NCI-H1694 treated with DMSO at 0.1 percent for 48 hours (cell line): Measurements from ENCODE around the gene CD248.

Experiments used
- DNase-seq: peaks from one replicate; lab custom pipeline; 2025; lab: John Stamatoyannopoulos, UW

The CD248 gene

DNA sequence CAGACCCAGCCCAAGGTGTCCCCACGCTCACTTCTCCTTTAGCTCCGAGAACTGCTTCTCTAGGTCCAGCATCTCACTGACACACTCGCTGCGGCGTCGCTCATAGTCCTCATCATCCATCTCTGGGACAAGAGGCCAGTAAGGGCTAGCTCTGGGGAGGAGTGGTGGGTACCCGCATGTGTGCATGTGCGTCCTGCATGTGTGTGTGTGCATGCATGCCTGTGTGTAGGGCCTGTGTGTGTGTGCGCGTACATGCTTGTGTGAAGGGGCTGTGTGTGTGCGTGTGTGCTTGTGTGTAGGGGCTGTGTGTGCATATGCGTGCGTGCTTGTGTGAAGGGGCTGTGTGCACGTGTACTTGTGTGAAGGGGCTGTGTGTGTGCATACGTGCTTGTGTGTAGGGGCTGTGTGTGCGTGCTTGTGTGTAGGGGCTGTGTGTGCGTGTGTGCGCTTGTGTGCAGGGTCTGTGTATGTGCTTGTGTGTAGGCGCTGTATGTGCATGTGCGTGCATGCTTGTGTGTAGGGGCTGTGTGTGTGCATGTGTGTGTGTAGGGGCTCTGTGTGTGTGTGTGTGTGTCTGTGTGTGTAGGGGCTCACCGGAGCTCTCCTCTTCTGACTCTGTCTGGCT lies 24.8 kb upstream of the CD248 start:
- no peak for DNase-seq

DNA sequence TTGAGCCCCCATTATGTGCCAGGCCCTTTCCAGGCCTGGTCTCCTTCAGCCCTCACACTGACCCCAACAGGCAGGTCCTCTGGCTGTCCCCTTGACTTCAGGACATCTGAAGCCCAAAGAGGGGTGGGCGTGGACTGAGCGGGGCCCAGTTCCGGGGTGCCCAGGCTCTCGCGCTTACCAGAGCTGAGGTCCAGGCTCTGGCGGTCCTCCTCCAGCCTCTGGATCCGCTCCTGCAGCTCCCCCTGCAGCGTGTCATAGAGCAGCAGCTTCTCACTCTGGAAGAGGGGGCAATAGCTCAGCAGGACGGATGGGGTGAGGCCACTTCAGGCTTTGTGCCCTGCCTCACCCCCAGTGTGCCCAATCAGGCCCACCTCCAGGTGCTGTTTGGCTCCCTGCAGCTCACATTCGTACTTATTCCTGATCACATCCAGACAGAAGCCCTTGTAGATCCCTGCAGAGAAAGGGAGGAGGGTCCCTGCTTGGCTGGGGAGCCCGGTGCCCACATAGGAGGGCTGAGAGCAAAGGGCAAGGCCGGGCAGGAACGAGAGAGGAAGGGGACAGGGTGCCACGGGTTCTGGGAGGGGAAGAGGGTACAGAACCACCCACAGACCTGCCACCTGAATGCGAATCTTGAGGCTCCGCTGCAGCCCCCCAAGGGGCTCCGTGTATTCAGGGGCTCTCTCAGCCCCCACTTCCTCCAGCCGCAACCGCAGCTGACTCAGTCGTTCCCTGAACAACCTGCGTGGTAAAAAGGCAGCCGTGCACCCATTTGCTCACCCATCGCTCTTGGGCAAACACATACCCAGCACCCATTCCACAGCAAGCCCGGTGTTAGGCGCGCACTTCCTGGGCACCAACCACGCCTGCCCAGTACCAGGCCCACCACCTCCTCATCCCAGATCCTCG lies 24.0 kb upstream of the CD248 start:
- DNase-seq, result no peak

DNA sequence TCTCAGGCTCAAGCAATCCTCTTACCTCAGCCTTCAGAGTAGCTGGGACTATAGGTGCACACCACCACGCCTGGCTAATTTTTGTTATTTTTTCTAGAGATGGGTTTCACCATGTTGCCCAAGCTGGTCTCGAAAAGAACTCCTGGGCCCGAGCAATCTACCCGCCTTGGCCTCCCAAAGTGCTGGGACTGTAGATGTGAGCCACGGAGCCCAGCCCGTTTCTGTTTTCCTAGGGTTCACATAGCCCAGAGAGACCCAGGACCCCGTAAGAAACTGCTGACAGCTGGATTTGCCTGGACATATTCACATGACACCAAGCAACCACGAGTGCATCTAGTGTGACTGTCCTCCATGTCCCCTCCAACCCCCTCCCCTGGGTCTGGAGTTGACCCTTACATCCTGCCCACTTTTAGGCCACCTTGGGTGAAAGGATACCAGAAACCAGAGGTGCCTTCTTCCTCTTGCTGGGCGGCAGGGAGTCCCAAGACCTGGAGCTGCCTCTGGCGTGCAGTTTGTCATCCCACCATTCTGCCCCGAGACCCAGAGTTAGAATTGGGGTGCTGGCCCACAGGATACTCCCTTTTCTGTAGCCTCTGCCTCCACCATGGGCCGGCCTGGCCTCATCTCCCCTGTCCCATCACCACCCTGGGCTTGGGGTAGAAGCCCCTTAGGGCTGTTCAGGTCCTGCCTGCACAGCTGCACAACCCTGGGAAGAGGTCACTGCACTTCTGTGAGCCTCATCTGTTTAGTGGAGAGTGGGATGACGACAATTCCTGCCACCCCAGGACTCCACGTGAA lies 23.0 kb upstream of the CD248 start:
- no peak for DNase-seq

DNA sequence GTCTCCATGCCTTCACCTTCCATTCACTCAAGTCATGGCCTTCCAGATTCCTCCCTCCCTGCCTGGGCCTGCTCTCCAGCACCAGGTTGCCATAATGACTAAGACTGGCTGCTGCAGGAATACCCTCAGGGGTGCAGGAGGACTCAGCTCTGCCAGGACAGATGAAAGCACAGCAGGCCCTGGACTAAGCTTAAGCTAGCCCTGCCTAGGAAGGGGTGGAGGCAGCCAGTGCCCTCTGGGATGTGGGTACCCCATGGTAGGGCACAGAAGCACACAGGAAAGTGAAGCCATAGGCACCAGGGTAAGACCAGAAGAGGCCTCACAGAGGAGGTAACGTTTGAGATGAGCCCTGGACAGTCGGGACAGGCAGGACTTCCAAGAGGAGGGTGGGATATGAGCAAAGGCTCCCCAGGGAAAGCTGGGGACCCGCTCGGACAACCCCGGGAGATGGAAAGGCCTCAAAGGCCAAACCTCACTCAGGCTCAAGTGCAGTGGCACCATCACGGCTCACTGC lies 22.4 kb upstream of the CD248 start:
- DNase-seq, result no peak

DNA sequence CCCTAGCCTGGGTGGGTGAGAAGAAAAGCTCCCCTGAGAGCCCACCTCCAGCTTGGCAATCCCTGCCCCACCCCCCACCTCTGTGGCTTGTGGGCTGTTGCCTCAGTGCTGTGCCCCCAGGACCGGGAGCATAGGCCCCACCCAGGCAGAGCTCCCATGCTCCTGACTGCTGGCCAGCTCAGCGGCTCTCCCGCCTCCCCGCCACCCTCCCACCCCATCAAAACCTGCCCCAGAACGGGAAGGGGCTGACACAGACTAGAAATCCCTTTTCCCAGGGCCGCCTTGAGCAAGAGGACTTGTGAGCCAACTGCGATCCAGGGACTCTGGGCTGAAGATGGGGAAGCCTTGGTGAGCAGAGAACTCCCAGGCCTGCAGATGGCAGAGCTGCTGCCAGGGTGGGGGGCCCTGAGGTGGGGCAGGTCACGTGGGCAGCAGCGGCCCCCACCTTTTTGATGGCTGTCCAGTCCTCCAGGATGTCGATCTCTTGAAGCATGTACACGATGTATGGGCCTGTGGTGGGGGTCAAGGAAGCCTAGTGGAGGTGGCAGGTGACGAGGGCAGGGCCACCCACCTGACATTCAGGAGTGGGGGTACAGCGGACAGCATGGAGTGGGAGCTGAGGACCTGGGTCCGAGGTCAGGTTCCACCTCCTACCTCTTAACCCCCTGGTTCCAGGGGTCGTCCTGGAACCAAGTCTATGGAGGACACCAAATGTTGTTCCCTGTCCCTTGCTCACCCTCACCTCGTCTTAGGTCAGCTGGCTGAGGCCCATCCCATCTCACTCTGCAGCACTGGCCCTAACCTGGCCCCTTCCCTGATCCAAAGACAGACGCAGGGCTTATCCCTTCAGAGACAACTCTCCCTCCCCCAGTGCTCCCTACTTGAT lies 21.7 kb upstream of the CD248 start:
- no peak for DNase-seq

DNA sequence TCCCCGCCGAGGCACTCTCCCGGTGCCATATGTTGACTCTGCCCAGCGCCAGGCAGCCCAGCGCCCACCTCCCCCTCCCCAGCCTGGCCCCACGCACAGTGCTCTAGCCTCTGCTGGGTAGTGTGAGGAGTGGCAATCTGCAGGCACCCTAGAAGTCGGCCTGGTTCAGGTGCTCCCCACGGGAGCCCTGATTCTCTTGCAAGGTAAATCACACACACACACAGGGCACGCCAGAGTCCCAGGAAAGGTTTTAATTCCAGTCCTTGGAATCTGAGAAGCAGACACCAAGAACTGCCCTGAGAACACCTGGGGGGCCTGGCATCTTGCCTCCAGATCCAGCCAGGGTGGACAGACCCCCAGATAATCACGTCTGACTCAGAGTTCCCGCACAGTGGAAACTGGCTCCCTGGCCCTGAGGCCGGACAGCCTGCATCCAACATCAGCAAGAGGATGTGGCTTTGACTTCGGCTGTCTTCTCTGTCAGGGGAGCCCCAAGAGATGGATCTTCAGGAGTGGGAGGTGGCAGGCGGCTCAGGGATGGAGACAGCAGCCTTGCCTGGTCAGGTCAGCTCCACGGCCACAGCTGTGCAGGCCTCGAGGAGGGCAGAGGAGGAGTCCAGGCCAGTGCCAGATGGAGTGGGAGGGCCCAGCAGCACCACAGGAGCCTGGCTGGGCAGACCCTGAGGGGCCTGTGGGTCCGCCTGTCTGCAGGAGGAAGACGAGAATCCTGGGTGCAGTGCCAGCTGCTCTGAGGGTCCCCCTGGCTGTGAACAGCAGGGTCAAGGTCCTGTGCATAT lies 20.5 kb upstream of the CD248 start:
- peak; percentile 30 for DNase-seq

DNA sequence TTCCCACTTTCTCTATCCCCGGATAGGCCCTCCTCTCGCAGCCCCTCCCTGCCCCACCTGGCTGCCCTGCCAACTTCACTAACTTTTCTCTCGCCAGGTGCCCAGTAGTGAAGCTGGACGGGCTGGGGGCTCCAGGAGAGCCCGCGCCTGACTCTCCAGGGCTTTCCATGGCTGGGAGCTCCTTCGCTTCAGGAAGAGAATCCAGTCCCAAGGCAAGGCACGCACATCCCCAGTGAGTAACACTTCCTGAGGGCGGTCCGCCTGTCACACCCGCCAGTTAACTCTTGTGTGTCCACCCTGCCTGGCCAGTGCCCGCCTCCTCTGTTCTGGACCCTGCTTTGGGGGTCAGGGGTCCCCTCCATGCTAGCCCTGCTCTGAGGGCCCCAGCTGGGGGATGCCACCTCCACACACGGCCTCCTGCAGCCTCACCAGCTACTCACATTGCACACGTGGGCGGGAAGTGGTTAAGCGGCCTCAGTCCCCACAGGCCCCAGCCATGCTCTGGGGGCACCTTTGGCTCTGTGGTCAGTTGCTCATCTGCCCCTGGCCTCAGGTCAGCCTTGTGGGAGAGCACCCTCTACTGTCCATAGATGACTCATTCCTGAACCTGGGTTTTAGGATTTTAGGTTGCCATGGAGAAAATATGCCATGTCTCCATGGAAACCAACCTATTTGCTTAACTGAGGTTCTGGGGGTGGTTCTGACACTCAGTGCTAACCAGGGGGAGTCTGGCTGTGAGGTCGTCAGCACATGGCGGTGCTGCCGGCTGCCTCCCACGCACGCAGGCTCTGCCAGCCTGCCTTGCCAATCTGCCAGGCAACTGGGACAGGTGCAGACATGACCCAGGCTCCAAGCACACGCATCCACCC lies 19.6 kb upstream of the CD248 start, which contains the start of gene RIN1:
TSS of gene RIN1 (minus strand) at position 201 of the 869 bp plus-strand sequence. CDS start at position 169, 32 bp downstream.
- peak; percentile 95 for DNase-seq

DNA sequence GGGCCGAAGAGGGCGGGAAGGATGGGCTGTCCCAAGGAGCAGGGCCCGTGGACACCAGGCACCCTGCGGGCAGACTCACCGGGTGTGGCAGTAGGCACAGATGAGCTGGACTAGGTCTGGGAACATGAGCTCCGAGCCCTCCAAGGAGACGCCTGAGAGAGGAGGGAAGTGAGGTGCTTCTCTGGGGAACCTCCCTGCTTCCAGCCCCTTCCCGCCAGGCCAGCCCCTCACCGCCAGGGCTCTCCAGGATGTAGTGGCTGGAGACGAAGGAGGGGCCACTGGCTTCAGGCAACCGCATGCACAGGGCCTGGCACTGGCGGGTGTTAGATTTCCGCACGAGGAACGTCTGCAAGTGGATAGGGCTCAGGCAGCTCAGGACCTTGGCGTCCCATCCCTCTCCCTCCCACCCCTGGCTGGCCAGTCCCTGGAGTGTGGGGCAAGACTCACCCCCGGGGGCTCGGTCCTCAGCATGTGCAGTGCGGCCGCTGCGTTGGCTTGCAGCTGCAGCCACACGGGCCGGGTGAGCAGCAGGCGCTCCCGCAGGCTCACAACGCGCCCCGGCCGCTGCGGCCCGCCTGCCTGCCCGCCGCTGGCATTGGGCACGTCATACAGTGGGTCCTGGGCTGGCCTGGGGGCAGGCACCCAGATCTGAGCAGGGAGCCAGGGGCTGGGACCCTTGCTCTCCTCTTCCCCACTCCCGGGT lies 18.8 kb upstream of the CD248 start:
- DNase-seq, result no peak

DNA sequence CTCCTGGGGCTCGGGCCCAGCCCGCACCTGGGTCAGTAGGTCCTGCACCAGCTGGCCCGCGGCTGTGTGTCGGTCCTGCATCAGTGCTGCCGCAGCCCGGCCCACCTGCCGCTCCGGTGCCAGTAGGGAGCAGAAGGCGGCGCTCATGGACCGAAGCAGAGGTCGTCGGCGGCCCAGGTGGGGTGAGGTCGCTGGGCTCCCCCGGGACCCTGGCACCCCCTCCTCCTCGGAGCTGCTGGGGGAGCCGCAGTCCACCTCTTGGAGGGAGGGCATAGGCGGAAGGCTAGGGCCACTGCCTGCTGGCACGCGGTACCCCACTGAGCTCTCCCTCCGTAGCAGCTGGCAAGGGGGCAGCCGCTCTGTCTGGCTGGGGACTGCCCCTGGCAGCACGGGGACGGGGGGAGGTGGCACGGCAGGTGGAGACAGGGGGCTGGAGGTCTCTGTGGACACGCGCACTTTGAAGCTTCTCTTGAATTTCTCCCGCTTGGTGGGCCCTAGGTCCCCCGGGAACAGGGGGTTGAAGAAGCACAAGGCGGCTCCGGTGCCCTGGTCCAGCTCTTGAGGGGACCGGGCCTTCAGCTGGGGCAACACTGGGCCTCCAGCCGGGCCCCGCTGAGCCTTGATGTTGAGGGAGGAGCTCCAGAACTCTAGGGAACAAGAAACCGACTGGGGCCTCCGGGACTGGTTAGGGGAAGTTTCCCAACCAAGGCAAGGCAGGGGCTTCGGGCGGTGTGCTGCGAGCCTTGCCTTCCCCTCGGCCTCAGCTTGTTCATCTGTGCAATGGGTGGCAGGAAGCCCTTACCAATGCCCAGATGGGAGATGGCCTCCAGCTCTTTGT lies 18.0 kb upstream of the CD248 start:
- DNase-seq, result peak; percentile 25

DNA sequence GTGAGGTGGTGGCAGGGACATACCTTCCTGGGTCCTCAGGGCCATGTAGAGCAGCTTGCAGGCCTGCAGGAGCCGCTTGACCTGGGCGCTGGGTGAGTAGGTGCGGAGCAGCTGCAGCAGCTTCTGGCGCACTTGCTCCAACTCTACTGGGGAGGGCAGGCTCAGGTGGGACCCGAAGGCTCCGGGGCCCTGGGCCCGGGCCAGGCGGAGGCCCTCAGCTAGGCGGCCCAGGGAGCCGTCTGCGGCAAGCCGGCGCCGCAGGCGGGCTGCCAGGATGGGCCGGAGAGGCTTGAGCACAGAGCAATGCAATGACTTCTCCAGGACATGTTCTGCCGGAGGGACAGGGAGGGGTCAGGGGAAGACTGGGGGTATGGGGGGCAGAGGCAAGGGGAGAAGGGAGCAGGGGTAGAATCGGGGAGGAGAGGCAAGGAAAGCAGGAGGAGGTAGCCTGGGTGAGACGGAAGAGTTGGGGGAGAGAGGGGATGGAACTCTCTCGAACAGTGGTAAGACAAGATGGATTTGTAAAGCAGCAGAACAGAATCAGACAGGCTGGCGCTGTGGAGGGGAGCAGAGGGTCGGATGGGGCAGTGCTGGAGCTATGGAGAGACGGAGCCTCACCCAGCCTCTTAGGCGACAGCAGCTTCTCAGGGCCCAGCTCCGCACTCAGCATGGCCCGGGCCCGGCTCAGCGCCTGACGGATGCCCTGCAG lies 17.2 kb upstream of the CD248 start:
- no peak for DNase-seq

DNA sequence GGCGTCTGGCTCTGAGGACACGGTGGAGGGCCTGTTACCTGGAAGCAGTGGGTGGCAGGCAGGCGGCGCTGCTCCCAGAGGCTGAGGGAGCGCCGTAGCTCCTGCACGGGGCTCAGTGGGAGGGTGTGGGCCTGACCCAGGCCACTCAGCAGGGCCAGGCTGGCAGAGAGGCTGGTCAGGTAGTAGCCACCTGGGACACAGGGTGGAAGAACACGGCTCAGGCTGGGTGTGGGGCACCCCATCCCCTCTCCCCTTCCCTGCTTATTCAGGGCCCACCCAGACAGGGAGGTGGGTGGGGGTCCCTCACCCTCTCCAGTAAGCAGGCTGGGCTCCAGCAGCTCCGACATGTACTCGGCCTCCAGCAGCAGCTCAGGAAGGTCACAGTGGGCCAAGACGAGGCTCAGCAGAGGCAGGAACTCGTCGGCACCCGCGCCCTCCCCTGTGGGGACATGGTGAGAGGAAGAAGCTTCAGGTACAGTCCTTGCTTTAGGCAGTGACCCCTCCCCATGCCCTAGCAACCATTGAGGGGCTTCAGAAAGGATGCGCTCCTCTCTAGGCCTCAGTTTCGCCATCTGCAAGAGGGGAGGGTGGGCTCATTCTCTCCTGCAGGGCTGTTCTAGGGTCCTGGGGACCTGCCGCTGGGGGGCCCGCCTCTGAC lies 16.5 kb upstream of the CD248 start:
- DNase-seq, result no peak

DNA sequence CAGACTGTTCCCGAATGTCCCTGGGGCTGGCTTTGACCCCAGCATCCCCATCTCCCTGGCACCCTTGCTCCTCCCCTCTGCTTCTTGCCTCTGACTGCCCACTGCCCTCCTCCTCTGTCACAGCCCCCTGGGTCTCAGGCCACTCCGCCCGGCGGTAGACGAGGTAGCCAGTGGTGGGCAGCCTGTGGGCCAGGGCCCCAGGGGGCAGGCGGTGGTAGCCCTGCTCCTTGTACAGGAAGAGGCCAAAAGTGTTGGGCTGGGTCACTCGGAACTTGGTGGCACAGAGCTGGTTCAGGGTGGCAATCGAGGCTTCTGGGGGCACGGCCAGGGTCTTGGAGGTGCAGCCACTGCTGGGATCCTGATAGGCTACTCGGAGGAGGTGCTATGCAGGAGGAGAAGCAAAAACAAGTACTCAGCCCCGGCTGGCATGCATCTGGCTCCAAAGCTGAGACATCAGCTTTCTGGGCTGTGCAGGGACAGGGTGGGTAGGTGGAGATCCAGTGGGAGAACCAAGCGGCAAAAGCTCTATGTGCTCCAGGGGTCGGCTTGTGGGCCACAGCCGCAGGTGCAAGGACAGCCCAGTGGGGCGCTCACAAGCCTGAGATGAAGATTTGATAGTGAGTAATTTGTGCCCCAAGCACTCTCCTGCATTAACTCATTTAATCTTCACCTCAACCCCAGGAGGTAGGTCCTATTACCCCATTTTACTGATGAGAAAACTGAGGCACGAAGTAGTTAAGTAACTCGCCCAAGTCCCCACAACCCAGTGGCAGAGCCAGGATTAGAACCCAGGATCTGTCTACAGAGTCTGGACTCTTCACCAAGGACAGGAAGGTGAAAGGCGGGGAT lies 15.8 kb upstream of the CD248 start:
- no peak for DNase-seq

DNA sequence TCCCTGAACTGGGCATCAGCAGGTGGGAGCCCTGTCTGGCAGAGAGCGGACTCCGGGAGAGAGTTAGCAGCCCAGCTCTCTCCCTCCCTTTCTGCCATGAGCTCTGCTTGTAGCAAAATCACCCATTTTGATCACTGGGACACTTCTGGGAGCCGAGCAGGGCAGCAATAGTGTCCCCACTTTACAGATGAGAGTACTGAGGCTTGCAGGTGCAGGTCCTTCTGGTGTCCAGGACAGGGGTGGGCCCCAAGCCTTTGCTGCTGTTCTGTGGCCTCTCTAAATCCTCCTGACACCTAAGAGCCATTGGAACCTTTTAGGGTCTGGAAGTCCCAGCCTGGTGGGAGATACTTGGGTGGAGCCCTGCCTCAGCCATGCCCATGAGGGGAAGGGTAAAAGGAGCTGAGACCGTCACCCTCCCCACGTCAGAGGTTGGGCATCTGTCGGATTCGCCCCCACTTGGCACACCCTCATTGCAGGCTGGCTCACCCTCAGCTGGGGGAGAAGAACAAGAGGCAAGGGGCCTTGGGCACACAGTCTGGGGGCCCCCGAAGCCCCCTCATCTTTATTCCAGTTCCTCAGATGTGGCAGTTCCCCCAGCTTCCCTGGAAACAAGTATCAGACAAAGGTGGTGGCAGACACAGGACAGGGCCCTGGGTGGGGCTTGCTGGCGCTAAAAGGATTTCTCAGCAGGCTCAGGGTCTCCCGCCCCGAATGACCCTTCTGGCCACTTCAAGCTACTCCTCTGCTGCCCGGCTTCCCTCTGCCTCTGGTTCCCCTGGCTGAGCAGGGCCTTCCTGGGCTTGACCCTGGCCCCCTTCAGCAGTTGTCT lies 14.9 kb upstream of the CD248 start:
- DNase-seq, result no peak

DNA sequence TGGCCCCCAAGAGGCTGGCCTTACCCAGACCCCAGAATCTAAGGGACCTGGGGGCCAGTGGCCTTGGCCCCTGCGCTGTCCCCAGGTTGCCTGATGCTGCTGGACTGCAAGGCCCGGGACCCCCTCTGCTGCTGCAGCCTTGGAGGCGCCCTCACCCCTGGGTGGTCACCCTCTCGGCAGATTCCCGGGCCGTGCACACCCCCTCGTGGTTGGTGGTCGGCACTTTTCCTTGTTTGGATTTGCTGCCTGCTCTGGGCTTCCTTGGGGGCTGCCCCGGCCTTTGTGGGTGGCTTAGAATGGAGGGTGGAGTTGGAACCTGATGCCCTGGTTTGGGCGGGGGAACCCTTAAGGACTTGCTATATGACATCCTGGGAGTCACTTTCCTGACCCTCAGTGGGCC lies 14.1 kb upstream of the CD248 start:
- no peak for DNase-seq

DNA sequence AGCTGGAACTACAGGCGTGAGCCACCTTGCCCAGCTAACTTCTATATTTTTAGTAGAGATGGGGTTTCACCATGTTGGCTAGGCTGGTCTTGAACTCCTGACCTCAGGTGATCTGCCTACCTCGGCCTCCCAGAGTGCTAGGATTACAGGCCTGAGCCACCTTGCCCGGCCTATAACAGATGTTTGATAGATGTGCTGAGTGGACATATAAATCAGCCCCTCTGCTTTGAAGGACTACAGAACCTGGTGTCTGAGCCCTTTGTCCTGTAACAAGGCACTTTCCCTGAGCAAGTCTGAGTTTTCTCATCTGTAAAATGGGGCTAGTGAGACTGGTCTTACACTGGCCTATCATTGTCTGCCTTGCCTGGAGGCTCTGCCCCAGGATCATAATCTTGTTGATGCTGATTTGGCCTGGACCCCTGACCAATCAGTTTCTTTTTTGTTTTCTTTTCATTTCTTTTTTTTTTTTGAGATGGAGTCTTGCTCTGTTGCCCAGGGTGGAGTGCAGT lies 12.4 kb upstream of the CD248 start:
- no peak for DNase-seq
